ENCODE data around the gene TKTL1.

The TKTL1 gene

GRCh38 chrX:154355776-154356140, 60.2 kb downstream of the TKTL1 start:
- Histone ChIP-seq H2AFZ (ENCODE audit: low read length) (no peak overlapping the region), H4K20me1 (ENCODE audit: insufficient read depth, low read length, poor library complexity, severe bottlenecking) (peaks cover 10% of the 10 kb centered on the region), H3K9ac (ENCODE audit: low read depth, low read length, poor library complexity, severe bottlenecking) (no peak overlapping the region)

GRCh38 chrX:154356596-154356995, 61.0 kb downstream of the TKTL1 start:
- Histone ChIP-seq H3F3A (ENCODE audit: low read depth) (no peaks in the 10 kb centered on the region), H3K27me3 (ENCODE audit: insufficient read depth, low read length, poor library complexity, severe bottlenecking) (no peaks in the 10 kb centered on the region), H3K9ac (ENCODE audit: low read depth, low read length, poor library complexity, severe bottlenecking) (no peak overlapping the region), H3K4me2 (ENCODE audit: low read depth, low read length, poor library complexity, severe bottlenecking) (no peak overlapping the region), H4K20me1 (ENCODE audit: insufficient read depth, low read length, poor library complexity, severe bottlenecking) (peaks cover 10% of the 10 kb centered on the region), H3K4me3 (ENCODE audit: low read length, poor library complexity, severe bottlenecking) (no peak overlapping the region), H3K79me2 (ENCODE audit: insufficient read depth, low read length) (peaks cover 8% of the 10 kb centered on the region; the same call in 1 of the 2 replicates), H3K9me2 (replicated peaks; ENCODE audit: low read depth, low read length) (no peaks in the 10 kb centered on the region), H3K4me1 (ENCODE audit: insufficient read depth, low read length, poor library complexity, severe bottlenecking) (no peaks in the 10 kb centered on the region), H3K9me3 (ENCODE audit: insufficient read depth, low read depth, low read length) (no peaks in the 10 kb centered on the region), H2AFZ (ENCODE audit: low read length) (no peak overlapping the region), H3K36me3 (ENCODE audit: insufficient read depth, low read length) (peaks cover 90% of the 10 kb centered on the region; the same call in 1 of the 2 replicates)
- TF ChIP-seq EZH2phosphoT487 (IDR thresholded peaks at IDR 0.05; ENCODE audit: borderline replicate concordance) (no peak), CTCF (conservative IDR thresholded peaks at IDR 0.05; ENCODE audit: low read length) (no peak)

More at GRCh38 chrX:154355776-154356140, 60.2 kb downstream of the TKTL1 start:
- Histone ChIP-seq H3K36me3 (ENCODE audit: insufficient read depth, low read length) (peaks cover 87% of the 10 kb centered on the region; the same call in 1 of the 2 replicates), H3K4me2 (ENCODE audit: low read depth, low read length, poor library complexity, severe bottlenecking) (no peak overlapping the region), H3K4me1 (ENCODE audit: insufficient read depth, low read length, poor library complexity, severe bottlenecking) (no peaks in the 10 kb centered on the region), H3K9me3 (ENCODE audit: insufficient read depth, low read depth, low read length) (no peaks in the 10 kb centered on the region), H3F3A (ENCODE audit: low read depth) (no peaks in the 10 kb centered on the region), H3K4me3 (ENCODE audit: low read length, poor library complexity, severe bottlenecking) (no peak overlapping the region), H3K79me2 (ENCODE audit: insufficient read depth, low read length) (peaks cover 8% of the 10 kb centered on the region; the same call in 1 of the 2 replicates), H3K27me3 (ENCODE audit: insufficient read depth, low read length, poor library complexity, severe bottlenecking) (no peaks in the 10 kb centered on the region), H3K9me2 (replicated peaks; ENCODE audit: low read depth, low read length) (no peaks in the 10 kb centered on the region)
- TF ChIP-seq CTCF (conservative IDR thresholded peaks at IDR 0.05; ENCODE audit: low read length) (no peak), EZH2phosphoT487 (IDR thresholded peaks at IDR 0.05; ENCODE audit: borderline replicate concordance) (no peak)

GRCh38 chrX:154357205-154357604, 61.6 kb downstream of the TKTL1 start:
- Histone ChIP-seq H3K36me3 (ENCODE audit: insufficient read depth, low read length) (peaks cover 90% of the 10 kb centered on the region; the same call in 1 of the 2 replicates), H4K20me1 (ENCODE audit: insufficient read depth, low read length, poor library complexity, severe bottlenecking) (peaks cover 10% of the 10 kb centered on the region), H2AFZ (ENCODE audit: low read length) (no peak overlapping the region), H3K9me2 (replicated peaks; ENCODE audit: low read depth, low read length) (no peaks in the 10 kb centered on the region), H3K4me2 (ENCODE audit: low read depth, low read length, poor library complexity, severe bottlenecking) (no peak overlapping the region), H3K4me1 (ENCODE audit: insufficient read depth, low read length, poor library complexity, severe bottlenecking) (no peaks in the 10 kb centered on the region), H3K9ac (ENCODE audit: low read depth, low read length, poor library complexity, severe bottlenecking) (no peak overlapping the region), H3K27me3 (ENCODE audit: insufficient read depth, low read length, poor library complexity, severe bottlenecking) (no peaks in the 10 kb centered on the region), H3K4me3 (ENCODE audit: low read length, poor library complexity, severe bottlenecking) (no peak overlapping the region), H3K79me2 (ENCODE audit: insufficient read depth, low read length) (peaks cover 8% of the 10 kb centered on the region; the same call in 1 of the 2 replicates), H3K9me3 (ENCODE audit: insufficient read depth, low read depth, low read length) (no peaks in the 10 kb centered on the region), H3F3A (ENCODE audit: low read depth) (no peaks in the 10 kb centered on the region)
- TF ChIP-seq CTCF (conservative IDR thresholded peaks at IDR 0.05; ENCODE audit: low read length) (no peak), EZH2phosphoT487 (IDR thresholded peaks at IDR 0.05; ENCODE audit: borderline replicate concordance) (no peak)
